ENCODE measurements around the gene XPO1. TPM values are rescaled to one million over a fixed set of nuclear protein-coding genes. Genes with fewer than 3 reads are reported as not detected.

The XPO1 gene
- total RNA-seq, 1 experiment from 2014 or later: 189 TPM

DNA sequence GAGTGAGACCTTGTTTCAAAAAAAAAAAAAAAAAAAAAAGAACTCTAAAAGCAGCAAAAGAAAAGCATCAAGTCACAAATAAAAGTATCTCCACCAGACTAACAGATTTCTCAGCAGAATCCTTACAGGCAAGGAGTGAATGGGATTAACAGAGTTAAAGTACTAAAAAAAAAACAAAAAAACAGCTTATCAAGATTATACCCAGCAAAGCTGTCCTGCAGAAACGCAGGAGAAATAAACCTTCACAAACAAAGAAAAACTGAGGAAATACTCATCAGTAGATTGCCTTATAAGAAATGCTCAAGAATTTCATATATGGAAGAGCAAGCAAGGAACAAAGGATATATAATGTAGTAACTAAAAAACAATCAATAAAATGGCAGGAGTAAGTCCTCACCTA is 102.9 kb downstream of the XPO1 start:
- CTCF ChIA-PET: no interaction called here
- intact Hi-C loops (cut with micrococcal nuclease; ENCODE audit: unreplicated experiment) (no loop called here), in situ Hi-C loops (cut with HindIII; ENCODE audit: low pct_unique_long_range_greater_than_20kb, low sequenced_read_pairs) (no loop called here)
- Histone ChIP-seq H3K36me3 (ENCODE audit: control insufficient read depth, insufficient read depth, low read length) (no peaks in the 10 kb centered on the region), H3K27ac (ENCODE audit: low read length) (no peak overlapping the region), H3K27me3 (ENCODE audit: control insufficient read depth, insufficient read depth, low read length) (no peaks in the 10 kb centered on the region), H3K4me3 (ENCODE audit: low read depth in 2 of 2, low read length in 2 of 2) (no peak overlapping the region), H3K9me3 (ENCODE audit: control insufficient read depth, insufficient read depth, low read depth, low read length) (no peaks in the 10 kb centered on the region), H3K4me1 (ENCODE audit: control insufficient read depth, insufficient read depth, low read length) (peaks cover 23% of the 10 kb centered on the region)
- ATAC-seq (no peak), DNase-seq (ENCODE audit: low read depth, low spot score) (no peak)
- TF ChIP-seq CTCF (IDR thresholded peaks at IDR 0.05) (no peak), REST (IDR thresholded peaks at IDR 0.05; ENCODE audit: insufficient read depth in 1 of 2, low read depth in 2 of 2, low read length in 1 of 2) (no peak), TCF7L2 (IDR thresholded peaks at IDR 0.05; ENCODE audit: low read depth, low read length) (no peak), SIN3A (IDR thresholded peaks at IDR 0.05; ENCODE audit: borderline replicate concordance, insufficient read depth, low read depth, low read length) (no peak), POLR2AphosphoS5 (IDR thresholded peaks at IDR 0.05; ENCODE audit: low read depth, low read length) (no peak)
- BruUV-seq (replicated peaks): no TSS peak
- POLR2A ChIA-PET: interaction anchor here (0.7 kb wide), 1 partner anchor 66 kb away, joined by 7 read pairs; no protein-coding TSS in a partner anchor

GRCh38 chr2:61434314-61434713 is 103.8 kb downstream of the XPO1 start:
- in situ Hi-C loops (cut with HindIII; ENCODE audit: low pct_unique_long_range_greater_than_20kb, low sequenced_read_pairs) (no loop called here), intact Hi-C loops (cut with micrococcal nuclease; ENCODE audit: unreplicated experiment) (no loop called here)
- Histone ChIP-seq H3K27me3 (ENCODE audit: control insufficient read depth, insufficient read depth, low read length) (no peaks in the 10 kb centered on the region), H3K4me3 (ENCODE audit: low read depth in 2 of 2, low read length in 2 of 2) (no peak overlapping the region), H3K27ac (ENCODE audit: low read length) (no peak overlapping the region), H3K9me3 (ENCODE audit: control insufficient read depth, insufficient read depth, low read depth, low read length) (no peaks in the 10 kb centered on the region), H3K4me1 (ENCODE audit: control insufficient read depth, insufficient read depth, low read length) (peaks cover 17% of the 10 kb centered on the region), H3K36me3 (ENCODE audit: control insufficient read depth, insufficient read depth, low read length) (no peaks in the 10 kb centered on the region)
- ATAC-seq (no peak), DNase-seq (ENCODE audit: low read depth, low spot score) (no peak)
- TF ChIP-seq SIN3A (IDR thresholded peaks at IDR 0.05; ENCODE audit: borderline replicate concordance, insufficient read depth, low read depth, low read length): no peak
- TF ChIP-seq POLR2AphosphoS5 (IDR thresholded peaks at IDR 0.05; ENCODE audit: low read depth, low read length): no peak
- no peak for TF ChIP-seq TCF7L2 (IDR thresholded peaks at IDR 0.05; ENCODE audit: low read depth, low read length)
- TF ChIP-seq CTCF (IDR thresholded peaks at IDR 0.05): no peak
- TF ChIP-seq REST (IDR thresholded peaks at IDR 0.05; ENCODE audit: insufficient read depth in 1 of 2, low read depth in 2 of 2, low read length in 1 of 2): no peak
- POLR2A ChIA-PET: no interaction called here
- CTCF ChIA-PET: no interaction called here
- BruUV-seq (replicated peaks): no TSS peak
